ENCODE measurements around the gene STX1A.

The STX1A gene

GRCh38 chr7:73707045-73707631 is 12.3 kb downstream of the STX1A start:
- DNase-seq (ENCODE audit: low spot score) = peak; percentile 70

GRCh38 chr7:73706126-73707044 is 13.1 kb downstream of the STX1A start:
- no peak for DNase-seq (ENCODE audit: low spot score)

- no peak for DNase-seq (ENCODE audit: low spot score)
Observed at GRCh38 chr7:73705551-73705920, 13.9 kb downstream of the STX1A start.

GRCh38 chr7:73704640-73705550 is 14.6 kb downstream of the STX1A start:
- no peak for DNase-seq (ENCODE audit: low spot score)

GRCh38 chr7:73703757-73704639 is 15.5 kb downstream of the STX1A start:
- peak; percentile 84 for DNase-seq (ENCODE audit: low spot score)

GRCh38 chr7:73703225-73703624 is 16.2 kb downstream of the STX1A start:
- DNase-seq (ENCODE audit: low spot score) = no peak

- no peak for DNase-seq (ENCODE audit: low spot score)
Observed at GRCh38 chr7:73702665-73703064, 16.8 kb downstream of the STX1A start.

GRCh38 chr7:73702226-73702625 is 17.2 kb downstream of the STX1A start:
- DNase-seq (ENCODE audit: low spot score) = no peak

- peak; percentile 55 for DNase-seq (ENCODE audit: low spot score)
Observed at GRCh38 chr7:73701357-73701995, 18.0 kb downstream of the STX1A start.

GRCh38 chr7:73700581-73701134 is 18.8 kb downstream of the STX1A start:
- DNase-seq (ENCODE audit: low spot score) = no peak

GRCh38 chr7:73700069-73700423 is 19.4 kb downstream of the STX1A start:
- DNase-seq (ENCODE audit: low spot score) = no peak

GRCh38 chr7:73699370-73700068 is 19.9 kb downstream of the STX1A start:
- no peak for DNase-seq (ENCODE audit: low spot score)

GRCh38 chr7:73698410-73698809 is 21.1 kb downstream of the STX1A start:
- DNase-seq (ENCODE audit: low spot score) = no peak

- DNase-seq (ENCODE audit: low spot score) = no peak
Observed at GRCh38 chr7:73696372-73696771, 23.1 kb downstream of the STX1A start.

GRCh38 chr7:73690646-73691045 is 28.8 kb downstream of the STX1A start:
- no peak for DNase-seq (ENCODE audit: low spot score)

GRCh38 chr7:73688288-73688687 is 31.2 kb downstream of the STX1A start:
- no peak for DNase-seq (ENCODE audit: low spot score)

- DNase-seq (ENCODE audit: low spot score) = no peak
Observed at GRCh38 chr7:73685311-73685710, 34.2 kb downstream of the STX1A start.

- no peak for DNase-seq (ENCODE audit: low spot score)
Observed at GRCh38 chr7:73683788-73684693, 35.4 kb downstream of the STX1A start.

All from germinal center (tissue), 1 donor.